Stimulated activated CD8-positive, alpha-beta memory T cell treated with anti-CD3 and anti-CD28 coated beads, Interleukin-15, amount 100 ng/mL, for 1 hour (primary cell): Measurements from ENCODE around the gene CYFIP2.
"Not testable (repeated sequence)": the region's sequence is repeated elsewhere in the genome, so short reads cannot be mapped to it uniquely, and the experiment has no call there.

Experiments
- DNase-seq: peaks from one replicate; pipeline ENCODE4 v3.0.0-alpha.2; 2020; ENCODE audit warnings: low read depth

CYFIP2 gene

GRCh38 chr5:157390133-157390532 lies 124.2 kb downstream of the CYFIP2 start:
- DNase-seq, result no peak

- DNase-seq, result no peak
These were observed 124.8 kb downstream of the CYFIP2 start for GRCh38 chr5:157390551-157391297.

- no peak for DNase-seq
These were observed 132.4 kb downstream of the CYFIP2 start for GRCh38 chr5:157398305-157398704.

- DNase-seq, result no peak
These were observed 135.0 kb downstream of the CYFIP2 start for GRCh38 chr5:157400741-157401495.

GRCh38 chr5:157415838-157416237 lies 149.9 kb downstream of the CYFIP2 start:
- no peak for DNase-seq

- DNase-seq, result not testable (repeated sequence)
These were observed 153.6 kb downstream of the CYFIP2 start for GRCh38 chr5:157419521-157419920.

GRCh38 chr5:157429920-157430319 lies 164.0 kb downstream of the CYFIP2 start:
- not testable (repeated sequence) for DNase-seq

- no peak for DNase-seq
These were observed 165.7 kb downstream of the CYFIP2 start for GRCh38 chr5:157431544-157432200.

- no peak for DNase-seq
These were observed 168.2 kb downstream of the CYFIP2 start for GRCh38 chr5:157434096-157434495.

- DNase-seq, result no peak
These were observed 177.2 kb downstream of the CYFIP2 start for GRCh38 chr5:157443041-157443549.

GRCh38 chr5:157444224-157444623 lies 178.3 kb downstream of the CYFIP2 start:
- no peak for DNase-seq
